Erythroblast (primary cell): ENCODE results near the gene WDFY3.

Experiments
- GATA1 ChIP-seq: IDR thresholded peaks from 2 replicates; pipeline ENCODE4 v1.6.1; 2011; ENCODE audit warnings: low read depth, mild to moderate bottlenecking, control low read depth, low read length, moderate library complexity
- POLR2A ChIP-seq: IDR thresholded peaks from 2 replicates; pipeline ENCODE4 v1.6.1; 2011; ENCODE audit warnings: mild to moderate bottlenecking, low read length

GRCh38 chr4:84870398-84871163, 95.9 kb downstream of the WDFY3 start:
- no peak for TF ChIP-seq POLR2A
- TF ChIP-seq GATA1, result no peak
